Smooth muscle cell (in vitro differentiated cells): Measurements from ENCODE around the gene CABLES1. TPM values are rescaled to one million over a fixed set of nuclear protein-coding genes. Genes with fewer than 3 reads are reported as not detected.

ENCODE experiments used
- DNase-seq: peaks from one replicate; lab custom pipeline; 2025; ENCODE audit not compliant: unreplicated experiment; lab: John Stamatoyannopoulos, UW
- H2AFZ ChIP-seq: fragments of 200-600 bp; sonication (generic); 2 replicates; pipeline ENCODE4 v1.6.0; 2016; ENCODE audit warnings: antibody characterized with exemption, low read depth, mild to moderate bottlenecking
- H3F3A ChIP-seq: fragments of 200-600 bp; sonication (generic); 2 replicates; pipeline ENCODE4 v1.6.0; 2017; ENCODE audit warnings: antibody characterized with exemption, low read depth
- H3K27ac ChIP-seq: fragments of 200-600 bp; sonication (generic); 2 replicates; pipeline ENCODE4 v1.5.1; 2016; ENCODE audit warnings: low read depth, mild to moderate bottlenecking
- H3K27me3 ChIP-seq: fragments of 200-600 bp; sonication (generic); 2 replicates; pipeline ENCODE4 v1.6.1; 2016; ENCODE audit warnings: low read depth, mild to moderate bottlenecking
- H3K36me3 ChIP-seq: fragments of 200-600 bp; sonication (generic); 2 replicates; pipeline ENCODE4 v1.5.1; 2016; ENCODE audit warnings: low read depth
- H3K4me1 ChIP-seq: fragments of 200-600 bp; sonication (generic); 2 replicates; pipeline ENCODE4 v1.5.1; 2016; ENCODE audit warnings: low read depth
- H3K4me2 ChIP-seq: fragments of 200-600 bp; sonication (generic); 2 replicates; pipeline ENCODE4 v1.6.0; 2016; ENCODE audit warnings: mild to moderate bottlenecking
- H3K4me3 ChIP-seq: fragments of 200-600 bp; sonication (generic); 2 replicates; pipeline ENCODE4 v1.5.1; 2016; ENCODE audit warnings: mild to moderate bottlenecking
- H3K79me2 ChIP-seq: fragments of 200-600 bp; sonication (generic); 2 replicates; pipeline ENCODE4 v1.6.0; 2016; ENCODE audit warnings: low read depth, mild to moderate bottlenecking
- H3K9ac ChIP-seq: fragments of 200-600 bp; sonication (generic); 2 replicates; pipeline ENCODE4 v1.6.0; 2016; ENCODE audit warnings: low read depth
- H3K9me3 ChIP-seq: fragments of 200-600 bp; sonication (generic); replicated peaks from 2 replicates; pipeline ENCODE4 v1.5.1; 2016; ENCODE audit warnings: low read depth
- H4K20me1 ChIP-seq: fragments of 200-600 bp; sonication (generic); 2 replicates; pipeline ENCODE4 v1.6.0; 2016; ENCODE audit warnings: low read depth
- WGBS: methylation state at CpG from one replicate; pipeline ENCODE4 v1.1.7; 2016; ENCODE audit warnings: low lambda C conversion rate; 5-methylcytosine and 5-hydroxymethylcytosine counted together
- polyA plus RNA-seq: library from polyadenylated mRNA; unstranded; fragments of >200 nt; fragmentation: Nextera tagmentation; extraction: Ambion mirVana; gene quantifications from 2 replicates; pipeline ENCODE4 v1.2.1, GENCODE V29; 2016
- total RNA-seq: library from RNA; depleted of rRNA; stranded (reverse); fragments of >200 nt; gene quantifications from 2 replicates; pipeline ENCODE4 v1.2.3, GENCODE V29; 2014
- TF ChIP-seq, protein P1 (sequence below): fragments of 200-600 bp; sonication (generic); IDR thresholded peaks from 2 replicates; pipeline ENCODE4 v1.5.1; 2017; ENCODE audit warnings: borderline replicate concordance, mild to moderate bottlenecking, antibody characterized with exemption; ENCODE audit not compliant: insufficient read depth, poor library complexity, severe bottlenecking

Gene CABLES1
- total and polyA plus RNA-seq, 2 experiments from 2014 or later: 1.2 to 2.4 TPM

DNA sequence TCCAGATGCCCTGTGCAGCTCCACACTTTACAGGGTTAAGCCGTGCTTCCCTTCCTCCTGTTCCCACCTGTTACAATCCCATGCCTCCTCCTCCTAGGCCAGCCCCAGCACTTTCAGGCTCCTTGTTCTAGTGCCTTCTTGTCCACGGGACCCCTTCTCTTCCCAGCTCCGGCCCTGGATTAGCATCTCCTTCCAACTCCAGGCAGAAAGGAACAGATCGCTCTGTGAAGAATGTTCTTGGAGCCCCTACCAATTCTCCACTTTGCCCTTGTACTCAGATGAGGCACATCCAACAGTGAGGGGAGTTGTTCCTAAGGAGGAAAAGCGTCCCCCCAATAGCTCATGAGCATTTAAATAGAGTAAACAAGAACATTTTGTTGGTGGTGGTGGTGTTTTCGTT, 72.7 kb downstream of the CABLES1 start:
- no peak overlapping the region for H2AFZ ChIP-seq
- H3F3A ChIP-seq: no peaks in the 10 kb centered on the region
- H4K20me1 ChIP-seq: no peaks in the 10 kb centered on the region
- H3K9me3 ChIP-seq: no peaks in the 10 kb centered on the region
- DNase-seq: no peak
- H3K4me3 ChIP-seq: no peak overlapping the region
- no peaks in the 10 kb centered on the region for H3K79me2 ChIP-seq
- H3K36me3 ChIP-seq: no peaks in the 10 kb centered on the region
- H3K4me2 ChIP-seq: no peak overlapping the region
- TF ChIP-seq, protein P1, sequence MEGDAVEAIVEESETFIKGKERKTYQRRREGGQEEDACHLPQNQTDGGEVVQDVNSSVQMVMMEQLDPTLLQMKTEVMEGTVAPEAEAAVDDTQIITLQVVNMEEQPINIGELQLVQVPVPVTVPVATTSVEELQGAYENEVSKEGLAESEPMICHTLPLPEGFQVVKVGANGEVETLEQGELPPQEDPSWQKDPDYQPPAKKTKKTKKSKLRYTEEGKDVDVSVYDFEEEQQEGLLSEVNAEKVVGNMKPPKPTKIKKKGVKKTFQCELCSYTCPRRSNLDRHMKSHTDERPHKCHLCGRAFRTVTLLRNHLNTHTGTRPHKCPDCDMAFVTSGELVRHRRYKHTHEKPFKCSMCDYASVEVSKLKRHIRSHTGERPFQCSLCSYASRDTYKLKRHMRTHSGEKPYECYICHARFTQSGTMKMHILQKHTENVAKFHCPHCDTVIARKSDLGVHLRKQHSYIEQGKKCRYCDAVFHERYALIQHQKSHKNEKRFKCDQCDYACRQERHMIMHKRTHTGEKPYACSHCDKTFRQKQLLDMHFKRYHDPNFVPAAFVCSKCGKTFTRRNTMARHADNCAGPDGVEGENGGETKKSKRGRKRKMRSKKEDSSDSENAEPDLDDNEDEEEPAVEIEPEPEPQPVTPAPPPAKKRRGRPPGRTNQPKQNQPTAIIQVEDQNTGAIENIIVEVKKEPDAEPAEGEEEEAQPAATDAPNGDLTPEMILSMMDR: no peak
- no peak overlapping the region for H3K9ac ChIP-seq
- H3K27me3 ChIP-seq: no peaks in the 10 kb centered on the region
- no peaks in the 10 kb centered on the region for H3K4me1 ChIP-seq
- 95% methylated on average over 6 of the region's 6 CpGs for WGBS
- no peak overlapping the region for H3K27ac ChIP-seq

- H3F3A ChIP-seq: no peaks in the 10 kb centered on the region
- no peaks in the 10 kb centered on the region for H4K20me1 ChIP-seq
- no peak overlapping the region for H3K4me3 ChIP-seq
- H3K27ac ChIP-seq: no peak overlapping the region
- H3K9ac ChIP-seq: no peak overlapping the region
- WGBS: 100% methylated on average over 3 of the region's 3 CpGs
- H3K4me2 ChIP-seq: no peak overlapping the region
- no peaks in the 10 kb centered on the region for H3K79me2 ChIP-seq
- TF ChIP-seq, protein P1: no peak
- H3K4me1 ChIP-seq: no peaks in the 10 kb centered on the region
- no peaks in the 10 kb centered on the region for H3K27me3 ChIP-seq
- no peak for DNase-seq
- H2AFZ ChIP-seq: no peak overlapping the region
- no peaks in the 10 kb centered on the region for H3K36me3 ChIP-seq
- no peaks in the 10 kb centered on the region for H3K9me3 ChIP-seq
Measured at GRCh38 chr18:23208600-23208999, 73.3 kb downstream of the CABLES1 start.

- no peak overlapping the region for H3K4me3 ChIP-seq
- no peaks in the 10 kb centered on the region for H3F3A ChIP-seq
- no peaks in the 10 kb centered on the region for H3K79me2 ChIP-seq
- H3K36me3 ChIP-seq: no peaks in the 10 kb centered on the region
- no peaks in the 10 kb centered on the region for H3K4me1 ChIP-seq
- no peaks in the 10 kb centered on the region for H4K20me1 ChIP-seq
- H3K9me3 ChIP-seq: no peaks in the 10 kb centered on the region
- no peak overlapping the region for H3K9ac ChIP-seq
- no peak for DNase-seq
- no peak overlapping the region for H3K4me2 ChIP-seq
- H3K27ac ChIP-seq: no peak overlapping the region
- WGBS: 84% methylated on average over 3 of the region's 3 CpGs
- TF ChIP-seq, protein P1: no peak
- no peak overlapping the region for H2AFZ ChIP-seq
- no peaks in the 10 kb centered on the region for H3K27me3 ChIP-seq
Measured at GRCh38 chr18:23209031-23209430, 73.7 kb downstream of the CABLES1 start.

- no peak for DNase-seq
- WGBS: 91% methylated on average over 7 of the region's 7 CpGs
- H4K20me1 ChIP-seq: no peaks in the 10 kb centered on the region
- H3K4me1 ChIP-seq: no peaks in the 10 kb centered on the region
- no peak overlapping the region for H2AFZ ChIP-seq
- H3K27ac ChIP-seq: no peak overlapping the region
- H3K4me2 ChIP-seq: no peak overlapping the region
- no peak overlapping the region for H3K9ac ChIP-seq
- H3K27me3 ChIP-seq: no peaks in the 10 kb centered on the region
- no peaks in the 10 kb centered on the region for H3F3A ChIP-seq
- no peaks in the 10 kb centered on the region for H3K9me3 ChIP-seq
- H3K79me2 ChIP-seq: no peaks in the 10 kb centered on the region
- no peak overlapping the region for H3K4me3 ChIP-seq
- TF ChIP-seq, protein P1: no peak
- H3K36me3 ChIP-seq: no peaks in the 10 kb centered on the region
Measured at GRCh38 chr18:23209796-23210195, 74.5 kb downstream of the CABLES1 start.
